ENCODE data around the gene PODN.

PODN gene

GRCh38 chr1:53120659-53121058 lies 58.6 kb downstream of the PODN start:
- H3K9me3 ChIP-seq = no peaks in the 10 kb centered on the region
- H3K4me3 ChIP-seq = no peak overlapping the region
- no peak for TF ChIP-seq Cebpa-rat (IDR thresholded peaks at IDR 0.05)
- H3K27me3 ChIP-seq = no peaks in the 10 kb centered on the region
- no peaks in the 10 kb centered on the region for H4K20me1 ChIP-seq
- H3K27ac ChIP-seq = no peak overlapping the region
- no peak overlapping the region for H3K4me2 ChIP-seq
- H3K36me3 ChIP-seq = no peaks in the 10 kb centered on the region
- no peaks in the 10 kb centered on the region for H3K4me1 ChIP-seq
- H3K9ac ChIP-seq = no peak overlapping the region

- H3K4me3 ChIP-seq = no peak overlapping the region
- H3K36me3 ChIP-seq = no peaks in the 10 kb centered on the region
- H3K4me2 ChIP-seq = no peak overlapping the region
- H3K27me3 ChIP-seq = no peaks in the 10 kb centered on the region
- H4K20me1 ChIP-seq = no peaks in the 10 kb centered on the region
- no peaks in the 10 kb centered on the region for H3K4me1 ChIP-seq
- no peak for TF ChIP-seq Cebpa-rat (IDR thresholded peaks at IDR 0.05)
- no peaks in the 10 kb centered on the region for H3K9me3 ChIP-seq
- no peak overlapping the region for H3K9ac ChIP-seq
- H3K27ac ChIP-seq = no peak overlapping the region
These were observed 59.5 kb downstream of the PODN start for GRCh38 chr1:53121319-53122172.

- no peak for TF ChIP-seq Cebpa-rat (IDR thresholded peaks at IDR 0.05)
- H3K27ac ChIP-seq = no peak overlapping the region
- H3K4me1 ChIP-seq = no peaks in the 10 kb centered on the region
- H3K9ac ChIP-seq = no peak overlapping the region
- no peaks in the 10 kb centered on the region for H3K36me3 ChIP-seq
- no peaks in the 10 kb centered on the region for H3K9me3 ChIP-seq
- H3K4me3 ChIP-seq = no peak overlapping the region
- no peaks in the 10 kb centered on the region for H4K20me1 ChIP-seq
- no peak overlapping the region for H3K4me2 ChIP-seq
- no peaks in the 10 kb centered on the region for H3K27me3 ChIP-seq
These were observed 60.3 kb downstream of the PODN start for GRCh38 chr1:53122201-53122885.

- Histone ChIP-seq H3K4me2 (no peak overlapping the region), H3K4me1 (no peaks in the 10 kb centered on the region), H3K27ac (no peak overlapping the region), H3K4me3 (no peak overlapping the region), H3K9ac (no peak overlapping the region), H3K27me3 (no peaks in the 10 kb centered on the region), H4K20me1 (no peaks in the 10 kb centered on the region), H3K9me3 (no peaks in the 10 kb centered on the region), H3K36me3 (no peaks in the 10 kb centered on the region)
- TF ChIP-seq Cebpa-rat (IDR thresholded peaks at IDR 0.05) = no peak
These were observed 61.0 kb downstream of the PODN start for GRCh38 chr1:53122961-53123413.

GRCh38 chr1:53123453-53124140 lies 61.6 kb downstream of the PODN start:
- H3K4me1 ChIP-seq = no peaks in the 10 kb centered on the region
- no peaks in the 10 kb centered on the region for H3K9me3 ChIP-seq
- no peaks in the 10 kb centered on the region for H3K27me3 ChIP-seq
- H3K4me3 ChIP-seq = no peak overlapping the region
- H3K27ac ChIP-seq = no peak overlapping the region
- TF ChIP-seq Cebpa-rat (IDR thresholded peaks at IDR 0.05) = no peak
- no peak overlapping the region for H3K9ac ChIP-seq
- H4K20me1 ChIP-seq = no peaks in the 10 kb centered on the region
- H3K4me2 ChIP-seq = no peak overlapping the region
- no peaks in the 10 kb centered on the region for H3K36me3 ChIP-seq

- Histone ChIP-seq H3K27ac (no peak overlapping the region), H3K4me3 (no peak overlapping the region), H3K4me2 (no peak overlapping the region), H3K36me3 (no peaks in the 10 kb centered on the region), H3K27me3 (no peaks in the 10 kb centered on the region), H3K9me3 (no peaks in the 10 kb centered on the region), H4K20me1 (no peaks in the 10 kb centered on the region), H3K9ac (no peak overlapping the region), H3K4me1 (no peaks in the 10 kb centered on the region)
- TF ChIP-seq Cebpa-rat (IDR thresholded peaks at IDR 0.05) = no peak
These were observed 63.1 kb downstream of the PODN start for GRCh38 chr1:53125122-53125521.

- Histone ChIP-seq H3K9me3 (no peaks in the 10 kb centered on the region), H3K4me3 (no peak overlapping the region), H3K36me3 (no peaks in the 10 kb centered on the region), H3K27ac (no peak overlapping the region), H3K4me1 (no peaks in the 10 kb centered on the region), H4K20me1 (no peaks in the 10 kb centered on the region), H3K4me2 (no peak overlapping the region), H3K27me3 (no peaks in the 10 kb centered on the region), H3K9ac (no peak overlapping the region)
- no peak for TF ChIP-seq Cebpa-rat (IDR thresholded peaks at IDR 0.05)
These were observed 63.8 kb downstream of the PODN start for GRCh38 chr1:53125623-53126360.

GRCh38 chr1:53126495-53126894 lies 64.5 kb downstream of the PODN start:
- no peaks in the 10 kb centered on the region for H3K36me3 ChIP-seq
- H3K27ac ChIP-seq = no peak overlapping the region
- no peak for TF ChIP-seq Cebpa-rat (IDR thresholded peaks at IDR 0.05)
- no peaks in the 10 kb centered on the region for H3K9me3 ChIP-seq
- H4K20me1 ChIP-seq = no peaks in the 10 kb centered on the region
- H3K4me2 ChIP-seq = no peak overlapping the region
- H3K4me3 ChIP-seq = no peak overlapping the region
- H3K27me3 ChIP-seq = no peaks in the 10 kb centered on the region
- no peak overlapping the region for H3K9ac ChIP-seq
- H3K4me1 ChIP-seq = no peaks in the 10 kb centered on the region

- no peaks in the 10 kb centered on the region for H3K36me3 ChIP-seq
- H3K9ac ChIP-seq = no peak overlapping the region
- no peaks in the 10 kb centered on the region for H3K4me1 ChIP-seq
- H3K9me3 ChIP-seq = no peaks in the 10 kb centered on the region
- no peaks in the 10 kb centered on the region for H4K20me1 ChIP-seq
- TF ChIP-seq Cebpa-rat (IDR thresholded peaks at IDR 0.05) = no peak
- no peak overlapping the region for H3K4me2 ChIP-seq
- no peaks in the 10 kb centered on the region for H3K27me3 ChIP-seq
- no peak overlapping the region for H3K4me3 ChIP-seq
- no peak overlapping the region for H3K27ac ChIP-seq
These were observed 65.5 kb downstream of the PODN start for GRCh38 chr1:53127546-53127945.

Measured in BLaER1 (cell line).